Measurements from ENCODE around the gene PSD4. TPM values are rescaled to one million over a fixed set of nuclear protein-coding genes. Genes with fewer than 3 reads are reported as not detected.

Gene PSD4
- total and polyA plus RNA-seq, 10 of the 15 experiments (the other 5 are each of a cell fraction or from before 2014, with no cell fraction given): 0.68 to 114 (median 35.1) TPM

- TF ChIP-seq, protein P1, sequence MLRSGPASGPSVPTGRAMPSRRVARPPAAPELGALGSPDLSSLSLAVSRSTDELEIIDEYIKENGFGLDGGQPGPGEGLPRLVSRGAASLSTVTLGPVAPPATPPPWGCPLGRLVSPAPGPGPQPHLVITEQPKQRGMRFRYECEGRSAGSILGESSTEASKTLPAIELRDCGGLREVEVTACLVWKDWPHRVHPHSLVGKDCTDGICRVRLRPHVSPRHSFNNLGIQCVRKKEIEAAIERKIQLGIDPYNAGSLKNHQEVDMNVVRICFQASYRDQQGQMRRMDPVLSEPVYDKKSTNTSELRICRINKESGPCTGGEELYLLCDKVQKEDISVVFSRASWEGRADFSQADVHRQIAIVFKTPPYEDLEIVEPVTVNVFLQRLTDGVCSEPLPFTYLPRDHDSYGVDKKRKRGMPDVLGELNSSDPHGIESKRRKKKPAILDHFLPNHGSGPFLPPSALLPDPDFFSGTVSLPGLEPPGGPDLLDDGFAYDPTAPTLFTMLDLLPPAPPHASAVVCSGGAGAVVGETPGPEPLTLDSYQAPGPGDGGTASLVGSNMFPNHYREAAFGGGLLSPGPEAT (IDR thresholded peaks at IDR 0.05; ENCODE audit: low read depth): peak; percentile 59
- TF ChIP-seq HDGF (IDR thresholded peaks at IDR 0.05) (peak; percentile 99), CBX3 (IDR thresholded peaks at IDR 0.05; ENCODE audit: borderline replicate concordance, low read depth) (no peak), KAT2A (conservative IDR thresholded peaks at IDR 0.05; ENCODE audit: control insufficient read depth, low read depth, low read length) (no peak), SREBF1 (IDR thresholded peaks at IDR 0.05; ENCODE audit: low read length) (no peak), BHLHE40 (IDR thresholded peaks at IDR 0.05; ENCODE audit: borderline replicate concordance in 1 of 2, low read depth in 2 of 2, low read length in 1 of 2) (peak; percentile 21 to 55; a peak in 2 of 4 replicates), POLR2AphosphoS5 (IDR thresholded peaks at IDR 0.05; ENCODE audit: low read length) (peak; percentile 96), RBBP5 (conservative IDR thresholded peaks at IDR 0.05) (no peak), ZNF592 (IDR thresholded peaks at IDR 0.05) (no peak), CBFB (IDR thresholded peaks at IDR 0.05; ENCODE audit: low read depth) (peak; percentile 87), NFYA (IDR thresholded peaks at IDR 0.05; ENCODE audit: borderline replicate concordance, low read depth, low read length) (no peak), ZNF274 (IDR thresholded peaks at IDR 0.05; ENCODE audit: insufficient read depth, insufficient read length) (no peak), NFYB (IDR thresholded peaks at IDR 0.05; ENCODE audit: insufficient read depth, low read depth, low read length) (no peak), SMARCA5 (IDR thresholded peaks at IDR 0.05) (no peak), TARDBP (IDR thresholded peaks at IDR 0.05; ENCODE audit: borderline replicate concordance) (no peak), USF2 (IDR thresholded peaks at IDR 0.05; ENCODE audit: borderline replicate concordance, low read depth, low read length) (no peak), BCL3 (IDR thresholded peaks at IDR 0.05; ENCODE audit: borderline replicate concordance, insufficient read depth, low read depth, low read length, poor library complexity, severe bottlenecking) (peak; percentile 22), POLR2A (IDR thresholded peaks at IDR 0.05; ENCODE audit: low read depth, low read length) (peak; percentile 96)
Observed at GRCh38 chr2:113173542-113174375, at the start of gene PSD4 (continued).

Measured in GM12878 (cell line).